ENCODE results near the gene C6orf52. TPM values are rescaled to one million over a fixed set of nuclear protein-coding genes. Genes with fewer than 3 reads are reported as not detected.

Gene C6orf52
- total and polyA plus RNA-seq, 4 donors, result 0.33 to 0.71 (median 0.50) TPM; not detected in 1

DNA sequence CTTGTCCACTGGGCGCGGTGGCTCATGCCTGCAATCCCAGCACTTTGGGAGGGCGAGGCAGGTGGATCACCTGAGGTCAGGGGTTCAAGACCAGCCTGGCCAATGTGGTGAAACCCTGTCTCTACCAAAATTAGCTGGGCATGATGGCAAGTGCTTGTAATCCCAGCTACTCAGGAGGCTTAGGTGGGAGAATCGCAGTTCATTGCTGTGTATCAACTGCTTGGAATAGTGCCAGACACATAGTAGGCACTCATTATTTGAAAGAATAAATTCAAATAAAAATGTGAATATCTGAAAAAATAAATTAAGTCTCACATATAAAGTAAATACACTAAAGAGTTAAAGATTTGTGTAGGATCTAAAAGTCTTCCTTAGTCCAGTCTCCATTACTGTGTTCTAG lies 2.2 kb upstream of the C6orf52 start:
- Histone ChIP-seq H3K27me3 (ENCODE audit: control insufficient read depth in 4 of 4, insufficient read depth in 4 of 4, low read length in 3 of 4) (no peaks in the 10 kb centered on the region), H3K36me3 (ENCODE audit: control insufficient read depth in 4 of 4, insufficient read depth in 3 of 4, low read depth in 1 of 4, low read length in 3 of 4) (peaks cover 0 to 25% (median 6%) of the 10 kb centered on the region in 4 donors), H3K4me3 (ENCODE audit: low read depth in 1 of 3, low read length in 3 of 3) (no peak overlapping the region), H3K9ac (ENCODE audit: low read depth in 1 of 2, low read length in 2 of 2) (no peak overlapping the region), H3K9me3 (ENCODE audit: control insufficient read depth in 4 of 4, low read length in 3 of 4) (peaks cover 0 to 2% (median 0%) of the 10 kb centered on the region in 4 donors), H3K4me1 (ENCODE audit: control insufficient read depth in 4 of 4, insufficient read depth in 4 of 4, low read length in 3 of 4) (peaks cover 1 to 26% (median 16%) of the 10 kb centered on the region in 4 donors), H3K27ac (ENCODE audit: low read depth in 1 of 2, low read length in 2 of 2) (no peak overlapping the region)
- no peak for TF ChIP-seq CTCF (IDR thresholded peaks at IDR 0.05; ENCODE audit: low read depth, low read length, missing input control)
- TF ChIP-seq RXRA (IDR thresholded peaks at IDR 0.05), result no peak
- no peak for TF ChIP-seq YY1 (IDR thresholded peaks at IDR 0.05)
- no peak for TF ChIP-seq NR2F2 (IDR thresholded peaks at IDR 0.05)
- TF ChIP-seq SP1 (IDR thresholded peaks at IDR 0.05), result no peak
- TF ChIP-seq EGR1 (IDR thresholded peaks at IDR 0.05; ENCODE audit: low read depth in 2 of 2), result no peak
- TF ChIP-seq FOXA2 (IDR thresholded peaks at IDR 0.05), result no peak
- TF ChIP-seq JUND (IDR thresholded peaks at IDR 0.05), result no peak
- TF ChIP-seq GABPA (IDR thresholded peaks at IDR 0.05 in 1 of 2, conservative IDR thresholded peaks at IDR 0.05 in 1 of 2), result no peak
- TF ChIP-seq, protein P1, sequence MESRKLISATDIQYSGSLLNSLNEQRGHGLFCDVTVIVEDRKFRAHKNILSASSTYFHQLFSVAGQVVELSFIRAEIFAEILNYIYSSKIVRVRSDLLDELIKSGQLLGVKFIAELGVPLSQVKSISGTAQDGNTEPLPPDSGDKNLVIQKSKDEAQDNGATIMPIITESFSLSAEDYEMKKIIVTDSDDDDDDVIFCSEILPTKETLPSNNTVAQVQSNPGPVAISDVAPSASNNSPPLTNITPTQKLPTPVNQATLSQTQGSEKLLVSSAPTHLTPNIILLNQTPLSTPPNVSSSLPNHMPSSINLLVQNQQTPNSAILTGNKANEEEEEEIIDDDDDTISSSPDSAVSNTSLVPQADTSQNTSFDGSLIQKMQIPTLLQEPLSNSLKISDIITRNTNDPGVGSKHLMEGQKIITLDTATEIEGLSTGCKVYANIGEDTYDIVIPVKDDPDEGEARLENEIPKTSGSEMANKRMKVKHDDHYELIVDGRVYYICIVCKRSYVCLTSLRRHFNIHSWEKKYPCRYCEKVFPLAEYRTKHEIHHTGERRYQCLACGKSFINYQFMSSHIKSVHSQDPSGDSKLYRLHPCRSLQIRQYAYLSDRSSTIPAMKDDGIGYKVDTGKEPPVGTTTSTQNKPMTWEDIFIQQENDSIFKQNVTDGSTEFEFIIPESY (IDR thresholded peaks at IDR 0.05), result no peak
- TF ChIP-seq HNF4G (IDR thresholded peaks at IDR 0.05), result no peak
- TF ChIP-seq ATF3 (IDR thresholded peaks at IDR 0.05), result no peak
- TF ChIP-seq MAX (IDR thresholded peaks at IDR 0.05), result no peak
- no peak for TF ChIP-seq TAF1 (conservative IDR thresholded peaks at IDR 0.05)
- TF ChIP-seq RAD21 (IDR thresholded peaks at IDR 0.05), result no peak
- 95% methylated on average over 4 of the region's 4 CpGs for WGBS
- DNase-seq (ENCODE audit: low spot score), result no peak

- H3K4me1 ChIP-seq (ENCODE audit: control insufficient read depth in 4 of 4, insufficient read depth in 4 of 4, low read length in 3 of 4), result peaks cover 1 to 38% (median 22%) of the 10 kb centered on the region in 4 donors
- TF ChIP-seq RXRA (IDR thresholded peaks at IDR 0.05), result no peak
- TF ChIP-seq FOXA2 (IDR thresholded peaks at IDR 0.05), result no peak
- no peak for TF ChIP-seq NR2F2 (IDR thresholded peaks at IDR 0.05)
- TF ChIP-seq CTCF (IDR thresholded peaks at IDR 0.05; ENCODE audit: low read depth, low read length, missing input control), result no peak
- TF ChIP-seq, protein P1 (IDR thresholded peaks at IDR 0.05), result no peak
- peak overlapping the region; percentile 99 for H3K27ac ChIP-seq (ENCODE audit: low read depth in 1 of 2, low read length in 2 of 2)
- no peak for DNase-seq (ENCODE audit: low spot score)
- WGBS, result under 1% methylated on average over 17 of the region's 17 CpGs
- H3K9ac ChIP-seq (ENCODE audit: low read depth in 1 of 2, low read length in 2 of 2), result peak overlapping the region; percentile 96 to 99
- H3K4me3 ChIP-seq (ENCODE audit: low read depth in 1 of 3, low read length in 3 of 3), result peak overlapping the region; percentile 57 to 100 (median 99)
- H3K36me3 ChIP-seq (ENCODE audit: control insufficient read depth in 4 of 4, insufficient read depth in 3 of 4, low read depth in 1 of 4, low read length in 3 of 4), result peaks cover 0 to 18% (median 5%) of the 10 kb centered on the region in 4 donors
- H3K9me3 ChIP-seq (ENCODE audit: control insufficient read depth in 4 of 4, low read length in 3 of 4), result peaks cover 0 to 2% (median 0%) of the 10 kb centered on the region in 4 donors
- H3K27me3 ChIP-seq (ENCODE audit: control insufficient read depth in 4 of 4, insufficient read depth in 4 of 4, low read length in 3 of 4), result no peaks in the 10 kb centered on the region
Measured at GRCh38 chr6:10695086-10695657, 756 bp upstream of the C6orf52 start.
